ENCODE results near the gene B4GALNT3. TPM values are rescaled to one million over a fixed set of nuclear protein-coding genes. Genes with fewer than 3 reads are reported as not detected.

B4GALNT3 gene
- total and polyA plus RNA-seq, 2 experiments from 2014 or later, result 2.8 to 15.8 TPM

GRCh38 chr12:508795-509194, 49.1 kb downstream of the B4GALNT3 start:
- Mint-ChIP-seq H3K4me1 (peaks cover 25% of the 10 kb centered on the region), H3K4me3 (no peak overlapping the region), H3K36me3 (ENCODE audit: low read depth) (peaks cover 11% of the 10 kb centered on the region), H3K27ac (no peak overlapping the region), H3K9me3 (peaks cover 9% of the 10 kb centered on the region), H3K27me3 (ENCODE audit: insufficient read depth, low read depth, poor library complexity) (peaks cover 5% of the 10 kb centered on the region)
- no peaks in the 10 kb centered on the region for H3K9me2 ChIP-seq (ENCODE audit: insufficient read depth)
- no peaks in the 10 kb centered on the region; the same call in 1 of the 2 replicates for H3K79me2 ChIP-seq (replicated peaks; ENCODE audit: insufficient read depth)
- TF ChIP-seq NANOG (IDR thresholded peaks at IDR 0.05; ENCODE audit: borderline replicate concordance), result no peak
- no peak for TF ChIP-seq CREB1 (CRISPR knock-in tag; IDR thresholded peaks at IDR 0.05; ENCODE audit: low read depth)
- TF ChIP-seq POLR2AphosphoS5 (IDR thresholded peaks at IDR 0.05; ENCODE audit: low read depth), result no peak
- TF ChIP-seq STAT1 (IDR thresholded peaks at IDR 0.05; ENCODE audit: unreplicated experiment), result no peak
- TF ChIP-seq ZNF462 (CRISPR knock-in tag; IDR thresholded peaks at IDR 0.05), result no peak
- H3K4me2 ChIP-seq, result peak overlapping the region; percentile 65; the same call in 1 of the 2 replicates
- H3K4me1 ChIP-seq (ENCODE audit: insufficient read depth), result peaks cover 27% of the 10 kb centered on the region
- H3K27me3 ChIP-seq (ENCODE audit: insufficient read depth), result no peaks in the 10 kb centered on the region
- ATAC-seq (peak; percentile 21), DNase-seq (ENCODE audit: low spot score) (no peak)
- H3K4me3 ChIP-seq, result no peak overlapping the region
- no peak overlapping the region for H2AFZ ChIP-seq
- H3F3A ChIP-seq (replicated peaks; ENCODE audit: low read depth), result no peaks in the 10 kb centered on the region; the same call in 1 of the 2 replicates
- H3K27ac ChIP-seq (ENCODE audit: low read depth), result no peak overlapping the region
- H4K20me1 ChIP-seq (replicated peaks; ENCODE audit: insufficient read depth), result no peaks in the 10 kb centered on the region
- no peaks in the 10 kb centered on the region for H3K36me3 ChIP-seq (ENCODE audit: insufficient read depth)

DNA sequence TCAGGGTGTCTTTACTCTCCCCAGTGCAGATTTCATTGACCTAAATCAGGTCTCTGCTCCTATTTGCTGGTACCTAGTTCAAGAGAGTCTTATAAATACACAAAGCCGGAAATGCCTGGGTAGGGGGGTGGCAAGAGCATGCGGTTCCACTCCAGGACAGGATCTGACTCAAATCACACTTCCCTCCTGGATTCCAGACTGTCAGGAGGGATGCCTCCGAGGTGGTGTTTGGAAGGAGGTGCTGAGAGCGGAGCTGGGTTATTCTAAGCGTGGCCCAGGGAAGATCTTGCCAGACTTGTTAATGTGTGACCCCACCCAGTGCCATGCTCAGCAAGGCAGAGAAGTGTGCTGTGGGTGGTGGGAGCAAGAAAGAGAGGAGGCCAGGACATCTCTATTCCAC, 49.8 kb downstream of the B4GALNT3 start:
- Histone ChIP-seq H4K20me1 (replicated peaks; ENCODE audit: insufficient read depth) (no peaks in the 10 kb centered on the region), H3K36me3 (ENCODE audit: insufficient read depth) (no peaks in the 10 kb centered on the region), H3K79me2 (replicated peaks; ENCODE audit: insufficient read depth) (no peaks in the 10 kb centered on the region; the same call in 1 of the 2 replicates), H3F3A (replicated peaks; ENCODE audit: low read depth) (no peaks in the 10 kb centered on the region; the same call in 1 of the 2 replicates), H2AFZ (no peak overlapping the region), H3K4me2 (peak overlapping the region; percentile 65), H3K9me2 (ENCODE audit: insufficient read depth) (no peaks in the 10 kb centered on the region), H3K27me3 (ENCODE audit: insufficient read depth) (no peaks in the 10 kb centered on the region), H3K4me3 (no peak overlapping the region; the same call in 1 of the 2 replicates), H3K4me1 (ENCODE audit: insufficient read depth) (peaks cover 27% of the 10 kb centered on the region), H3K27ac (ENCODE audit: low read depth) (no peak overlapping the region)
- Mint-ChIP-seq H3K4me3 (no peak overlapping the region), H3K4me1 (peaks cover 25% of the 10 kb centered on the region), H3K9me3 (peaks cover 11% of the 10 kb centered on the region), H3K27ac (no peak overlapping the region), H3K36me3 (ENCODE audit: low read depth) (peaks cover 12% of the 10 kb centered on the region), H3K27me3 (ENCODE audit: insufficient read depth, low read depth, poor library complexity) (peaks cover 5% of the 10 kb centered on the region)
- DNase-seq (ENCODE audit: low spot score) (no peak), ATAC-seq (peak; percentile 12)
- no peak for TF ChIP-seq CREB1 (CRISPR knock-in tag; IDR thresholded peaks at IDR 0.05; ENCODE audit: low read depth)
- TF ChIP-seq JUNB (IDR thresholded peaks at IDR 0.05; ENCODE audit: unreplicated experiment), result no peak
- no peak for TF ChIP-seq ZNF331 (CRISPR knock-in tag; IDR thresholded peaks at IDR 0.05; ENCODE audit: low read depth)
- no peak for TF ChIP-seq NANOG (IDR thresholded peaks at IDR 0.05; ENCODE audit: borderline replicate concordance)
- no peak for TF ChIP-seq ZNF114 (CRISPR knock-in tag; IDR thresholded peaks at IDR 0.05)
- no peak for TF ChIP-seq ETS1 (IDR thresholded peaks at IDR 0.05)
